Epithelial cell of proximal tubule (primary cell): ENCODE results near the gene PLEK2. TPM values are rescaled to one million over a fixed set of nuclear protein-coding genes. Genes with fewer than 3 reads are reported as not detected.

ENCODE experiments used
- DNase-seq: peaks from one replicate; pipeline ENCODE4 v3.0.0-alpha.2; 2011; ENCODE audit warnings: low read depth
- H3K4me3 ChIP-seq: 2 replicates; pipeline ENCODE4 v1.5.1; 2011; ENCODE audit warnings: low read depth, mild to moderate bottlenecking, low read length
- CTCF ChIP-seq: conservative IDR thresholded peaks from 2 replicates; pipeline ENCODE4 v1.5.1; 2012; ENCODE audit warnings: low read depth, mild to moderate bottlenecking, low read length
- total RNA-seq: library from RNA; depleted of rRNA; stranded (reverse); fragments of >200 nt; gene quantifications from 2 replicates; pipeline ENCODE4 v1.2.3, GENCODE V29; 2015

PLEK2 gene
- total RNA-seq, 1 donor from 2014 or later: 35.5 TPM

- H3K4me3 ChIP-seq: no peak overlapping the region
- no peak for TF ChIP-seq CTCF
- no peak for DNase-seq
These were observed 37.1 kb upstream of the PLEK2 start for GRCh38 chr14:67449096-67449495.

DNA sequence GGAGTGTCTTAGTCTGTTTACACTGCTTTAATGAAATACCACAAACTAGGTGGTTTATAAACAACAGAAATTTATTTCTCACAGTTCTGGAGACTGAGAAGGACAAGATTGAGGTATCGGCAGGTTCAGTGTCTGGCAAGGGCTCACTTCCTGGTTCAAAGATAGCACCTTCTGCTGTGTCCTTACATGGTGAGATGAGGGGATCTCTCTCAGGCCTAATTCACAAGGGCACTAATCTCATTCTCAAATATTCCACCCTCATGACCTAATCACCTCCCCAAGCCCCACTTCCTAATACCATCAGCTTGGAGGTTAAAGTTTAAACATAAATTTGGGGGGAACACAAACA lies 35.0 kb upstream of the PLEK2 start:
- TF ChIP-seq CTCF: no peak
- DNase-seq: no peak
- H3K4me3 ChIP-seq: no peak overlapping the region

- no peak for TF ChIP-seq CTCF
- no peak for DNase-seq
These were observed 34.5 kb upstream of the PLEK2 start for GRCh38 chr14:67446371-67447032.

GRCh38 chr14:67444395-67444794 lies 32.4 kb upstream of the PLEK2 start:
- H3K4me3 ChIP-seq: no peak overlapping the region
- DNase-seq: no peak
- TF ChIP-seq CTCF: no peak

More at GRCh38 chr14:67446371-67447032, 34.5 kb upstream of the PLEK2 start:
- no peak overlapping the region for H3K4me3 ChIP-seq

- no peak overlapping the region for H3K4me3 ChIP-seq
- no peak for TF ChIP-seq CTCF
- no peak for DNase-seq
These were observed 30.4 kb upstream of the PLEK2 start for GRCh38 chr14:67442139-67442906.

DNA sequence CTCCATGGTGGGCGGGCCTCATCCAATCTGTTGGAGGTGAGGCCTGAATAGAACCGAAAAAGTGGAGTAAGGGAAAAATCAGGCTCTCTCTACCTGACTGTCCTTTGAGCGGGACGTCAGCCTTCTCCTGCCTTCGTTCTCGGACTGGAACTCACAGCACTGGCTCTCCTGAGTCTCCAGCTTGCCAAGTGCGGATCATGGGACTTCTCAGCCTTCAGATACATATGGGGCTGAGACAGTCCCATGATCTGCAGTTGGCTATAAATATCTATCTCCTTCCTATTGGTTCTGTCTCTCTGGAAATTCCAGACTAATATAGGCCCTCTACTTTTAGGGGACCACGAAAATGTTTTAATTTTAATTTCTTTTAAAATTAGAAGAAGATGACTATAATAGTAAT lies 29.7 kb upstream of the PLEK2 start:
- DNase-seq: no peak
- TF ChIP-seq CTCF: no peak
- no peak overlapping the region for H3K4me3 ChIP-seq

GRCh38 chr14:67441256-67441655 lies 29.3 kb upstream of the PLEK2 start:
- no peak for DNase-seq

More at GRCh38 chr14:67441256-67441655, 29.3 kb upstream of the PLEK2 start:
- no peak overlapping the region for H3K4me3 ChIP-seq
- no peak for TF ChIP-seq CTCF
